Psoas muscle (tissue), 8 donors: ENCODE results near the gene MRPL57. TPM values are rescaled to one million over a fixed set of nuclear protein-coding genes. Genes with fewer than 3 reads are reported as not detected.
"Not testable (repeated sequence)": the region's sequence is repeated elsewhere in the genome, so short reads cannot be mapped to it uniquely, and the experiment has no call there.

Experiments used
- ATAC-seq, 4 donors: fragments of 200-7000 bp; cut with Tn5 transposase; one replicate each; pipeline ENCODE4 v1.9.1; 2020; ENCODE audit warnings: moderate library complexity in 3 of 4, mild to moderate bottlenecking in 2 of 4
- DNase-seq, 2 donors: peaks; one replicate each; pipeline ENCODE4 v3.0.0-alpha.2; 2020
- H3K27ac ChIP-seq: fragments of 200-600 bp; one replicate; pipeline ENCODE4 v1.8.0; 2022
- H3K27me3 ChIP-seq, 3 donors: fragments of 200-600 bp in 1 of 3; one replicate each; pipeline versions ENCODE4 v1.6.1 to v1.8.0; 2013 to 2022; ENCODE audit warnings: low read length in 2 of 3, mild to moderate bottlenecking in 2 of 3, moderate library complexity in 1 of 3; ENCODE audit not compliant: insufficient read depth in 3 of 3
- H3K36me3 ChIP-seq, 2 donors: fragments of 200-600 bp in 1 of 2; one replicate each; pipeline versions ENCODE4 v1.6.1 to v1.8.0; 2013 to 2022; ENCODE audit warnings: low read depth in 1 of 2, mild to moderate bottlenecking in 1 of 2, moderate library complexity in 1 of 2; ENCODE audit not compliant: insufficient read depth in 1 of 2
- H3K4me1 ChIP-seq: fragments of 200-600 bp; one replicate; pipeline ENCODE4 v1.8.0; 2022
- H3K4me3 ChIP-seq: fragments of 200-600 bp; one replicate; pipeline ENCODE4 v1.8.0; 2022; ENCODE audit warnings: mild to moderate bottlenecking
- H3K9me3 ChIP-seq: fragments of 200-600 bp; one replicate; pipeline ENCODE4 v1.8.0; 2022
- CTCF ChIP-seq: fragments of 200-600 bp; IDR thresholded peaks from one replicate; pipeline ENCODE4 v1.8.0; 2022; ENCODE audit warnings: antibody characterized with exemption
- WGBS, 3 donors: extraction: QIAGEN DNeasy Blood & Tissue Kit; methylation state at CpG; one replicate each; pipeline versions ENCODE4 v1.1.6 to v1.1.7; 2013; 5-methylcytosine and 5-hydroxymethylcytosine counted together
- intact Hi-C, 2 donors: fragments of 100-400 bp; cut with DNase I; formaldehyde crosslinking; loops; one replicate each; pipeline versions ENCODE4 v1.11.0 to v1.14.2; 2022
- long read RNA-seq, 2 donors: library from polyadenylated mRNA; unstranded; transcript quantifications; one replicate each; pipeline ENCODE4 v2.0.0, GENCODE V29; 2021
- polyA plus RNA-seq, 3 donors: library from polyadenylated mRNA; stranded (reverse); fragments of 200-250 nt; gene quantifications; one replicate each; pipeline ENCODE4 v1.2.3, GENCODE V29; 2013
- total RNA-seq, 4 donors: library from RNA; stranded (reverse); fragmentation: NEBNext Ultra II Directional in 2 of 4; extraction: Animal tissue kit (Norgen Biotek cat#: 25700) in 2 of 4; gene quantifications; one replicate each; pipeline versions ENCODE4 v1.2.1 to v1.2.4, GENCODE V29; 2021 to 2023
- donor health status: healthy with polysubstance abuse.
- donor health status: DM: no; HTN: no; CAD: no; lungs with moderate emphysema.
- donor health status: Bipolar disorder and iron deficiency.
- donor health status: healthy.
- donor health status: DM: yes; HTN: yes; CAD: no.
- donor health status: DM: no; HTN: no; CAD: no.
- donor health status: DM: no; HTN: no; CAD: no.
- donor health status: DM: yes; HTN: yes; CAD: no.

MRPL57 gene
- total RNA-seq (10 to 100 TPM; 17.6 to 30.7 (median 23.8) TPM), polyA plus RNA-seq (10 to 100 TPM; 20.7 to 29.0 (median 23.2) TPM)
- long read RNA-seq, donor 1, transcript MRPL57-201 (2 exons, 2,246 nt): major isoform, 47 of 62 reads
- long read RNA-seq, donor 1, partial matches to known transcripts: 0 of 62 reads
- long read RNA-seq, donor 1, other reads (novel, unspliced or antisense): 15 of 62 reads
- long read RNA-seq, donor 2, transcript MRPL57-201 (2 exons, 2,246 nt): major isoform, 29 of 65 reads
- long read RNA-seq, donor 2, partial matches to known transcripts: 0 of 65 reads
- long read RNA-seq, donor 2, other reads (novel, unspliced or antisense): 36 of 65 reads

GRCh38 chr13:21176215-21176981 lies at the start of gene MRPL57, which contains the start of gene SKA3:
MRPL57 (plus strand) TSS chr13:21176658; CDS start chr13:21176917, 259 bp downstream.
SKA3 (minus strand) TSS chr13:21176552; CDS start chr13:21176477, 75 bp downstream.
- peak; percentile 92 to 96 for DNase-seq
- 0 to 1% (median 0%) methylated on average over 84 to 93 of the region's 93 CpGs for WGBS, 3 donors
- no peaks in the 10 kb centered on the region for H3K9me3 ChIP-seq
- ATAC-seq: peak; percentile 99
- no peaks in the 10 kb centered on the region for H3K36me3 ChIP-seq
- intact Hi-C loops: loop anchor here in 1 of 2 donors (2.0 to 5.0 kb wide), 2 partner anchors 234 to 301 kb away; no protein-coding TSS in a partner anchor
- no peaks in the 10 kb centered on the region for H3K27me3 ChIP-seq
- no peak for TF ChIP-seq CTCF
- H3K27ac ChIP-seq: peak within 1 kb of the TSS; percentile 98
- peak within 1 kb of the TSS; percentile 100 for H3K4me3 ChIP-seq
- peaks cover 17% of the 10 kb centered on the region for H3K4me1 ChIP-seq

GRCh38 chr13:21130116-21130515 lies 46.3 kb upstream of the MRPL57 start:
- Histone ChIP-seq H3K36me3 (no peaks in the 10 kb centered on the region), H3K9me3 (no peaks in the 10 kb centered on the region), H3K27me3 (no peaks in the 10 kb centered on the region), H3K4me3 (no peak overlapping the region), H3K27ac (no peak overlapping the region), H3K4me1 (no peaks in the 10 kb centered on the region)
- ATAC-seq (no peak), DNase-seq (no peak)
- WGBS, 3 donors: 59 to 82% (median 72%) methylated on average over 2 of the region's 2 CpGs
- no peak for TF ChIP-seq CTCF
- intact Hi-C loops: loop anchor here (5.0 kb wide), 1 partner anchor 188 kb away; no protein-coding TSS in a partner anchor

GRCh38 chr13:21133077-21133476 lies 43.4 kb upstream of the MRPL57 start:
- H3K36me3 ChIP-seq: no peaks in the 10 kb centered on the region
- no peaks in the 10 kb centered on the region for H3K9me3 ChIP-seq
- 72 to 79% (median 73%) methylated on average over 3 of the region's 3 CpGs for WGBS, 3 donors
- H3K4me1 ChIP-seq: no peaks in the 10 kb centered on the region
- H3K4me3 ChIP-seq: no peak overlapping the region
- H3K27ac ChIP-seq: no peak overlapping the region
- no peak for TF ChIP-seq CTCF
- ATAC-seq: no peak
- intact Hi-C loops: loop anchor here (5.0 kb wide), 1 partner anchor 191 kb away; no protein-coding TSS in a partner anchor
- no peaks in the 10 kb centered on the region for H3K27me3 ChIP-seq
- DNase-seq: no peak

GRCh38 chr13:21134475-21134874 lies 42.0 kb upstream of the MRPL57 start:
- Histone ChIP-seq H3K36me3 (no peaks in the 10 kb centered on the region), H3K4me3 (no peak overlapping the region), H3K27ac (no peak overlapping the region), H3K27me3 (no peaks in the 10 kb centered on the region), H3K9me3 (no peaks in the 10 kb centered on the region), H3K4me1 (no peaks in the 10 kb centered on the region)
- 65 to 75% (median 73%) methylated on average over 5 of the region's 5 CpGs for WGBS, 3 donors
- TF ChIP-seq CTCF: no peak
- DNase-seq (no peak), ATAC-seq (no peak)
- intact Hi-C loops: loop anchor here (5.0 kb wide), 1 partner anchor 192 kb away; no protein-coding TSS in a partner anchor

GRCh38 chr13:21135833-21136232 lies 40.6 kb upstream of the MRPL57 start:
- H3K9me3 ChIP-seq, ATAC-seq, intact Hi-C loops, H3K4me1 ChIP-seq, H3K4me3 ChIP-seq, H3K27ac ChIP-seq, H3K27me3 ChIP-seq, H3K36me3 ChIP-seq, DNase-seq: not testable (repeated sequence)
- WGBS, 3 donors: 77 to 88% (median 86%) methylated on average over 6 of the region's 6 CpGs
